Adrenal gland (tissue), 5 donors: ENCODE data around the gene SULT2B1.

Experiments
- POLR2A ChIP-seq, 2 donors: fragments of 450-650 bp; IDR thresholded peaks; one replicate each; pipeline ENCODE4 v1.6.1; 2017; ENCODE audit warnings: antibody characterized with exemption in 2 of 2, mild to moderate bottlenecking in 2 of 2, moderate library complexity in 1 of 2
- TF ChIP-seq, protein P1 (sequence below), 6 experiments: fragments of 450-650 bp in 4 of 6; fragments of 200-600 bp in 2 of 6; sonication (generic) in 1 of 6; IDR thresholded peaks; 1 replicate in 5 of 6; 2 replicates in 1 of 6; pipeline versions ENCODE4 v1.5.1 to v1.8.0; 2016 to 2021; ENCODE audit warnings: antibody characterized with exemption in 6 of 6, mild to moderate bottlenecking in 2 of 6, moderate library complexity in 1 of 6
- donor health status: DM: no; HTN: no; CAD: no.

DNA sequence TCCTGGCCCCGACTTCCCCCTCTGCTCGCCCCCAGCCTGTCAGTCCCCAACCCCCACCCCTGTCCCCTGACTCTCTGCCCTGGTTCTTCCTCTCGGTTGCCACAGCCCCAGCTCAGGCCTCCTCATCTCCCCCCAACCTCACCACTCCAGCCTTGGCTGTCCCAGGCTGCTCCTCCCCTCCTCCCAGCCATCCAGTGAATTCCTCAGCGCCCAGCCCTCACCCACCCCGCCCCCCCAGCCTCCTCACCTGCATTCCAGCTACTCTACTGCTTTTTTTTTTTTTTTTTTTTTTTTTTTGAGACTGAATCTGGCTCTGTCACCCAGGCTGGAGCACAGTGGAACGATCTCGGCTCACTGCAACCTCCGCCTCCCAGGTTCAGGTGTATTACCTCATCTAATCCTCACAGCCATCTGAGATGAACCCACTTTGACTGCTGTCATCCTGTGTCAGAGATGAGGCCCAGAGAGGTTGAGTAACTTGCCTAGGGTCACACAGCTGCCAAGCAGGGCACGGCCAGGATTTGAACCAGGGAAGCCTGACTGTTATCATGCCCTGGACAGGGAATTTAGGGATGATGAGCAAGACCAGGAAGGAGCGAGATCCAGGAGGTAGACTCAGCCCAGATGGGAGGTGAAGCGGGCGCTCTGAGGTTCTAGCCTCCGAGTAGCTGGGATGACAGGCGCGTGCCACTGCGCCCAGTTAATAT lies 2.6 kb downstream of the SULT2B1 start:
- no peak for TF ChIP-seq POLR2A (IDR thresholded peaks at IDR 0.05)
- TF ChIP-seq, protein P1, sequence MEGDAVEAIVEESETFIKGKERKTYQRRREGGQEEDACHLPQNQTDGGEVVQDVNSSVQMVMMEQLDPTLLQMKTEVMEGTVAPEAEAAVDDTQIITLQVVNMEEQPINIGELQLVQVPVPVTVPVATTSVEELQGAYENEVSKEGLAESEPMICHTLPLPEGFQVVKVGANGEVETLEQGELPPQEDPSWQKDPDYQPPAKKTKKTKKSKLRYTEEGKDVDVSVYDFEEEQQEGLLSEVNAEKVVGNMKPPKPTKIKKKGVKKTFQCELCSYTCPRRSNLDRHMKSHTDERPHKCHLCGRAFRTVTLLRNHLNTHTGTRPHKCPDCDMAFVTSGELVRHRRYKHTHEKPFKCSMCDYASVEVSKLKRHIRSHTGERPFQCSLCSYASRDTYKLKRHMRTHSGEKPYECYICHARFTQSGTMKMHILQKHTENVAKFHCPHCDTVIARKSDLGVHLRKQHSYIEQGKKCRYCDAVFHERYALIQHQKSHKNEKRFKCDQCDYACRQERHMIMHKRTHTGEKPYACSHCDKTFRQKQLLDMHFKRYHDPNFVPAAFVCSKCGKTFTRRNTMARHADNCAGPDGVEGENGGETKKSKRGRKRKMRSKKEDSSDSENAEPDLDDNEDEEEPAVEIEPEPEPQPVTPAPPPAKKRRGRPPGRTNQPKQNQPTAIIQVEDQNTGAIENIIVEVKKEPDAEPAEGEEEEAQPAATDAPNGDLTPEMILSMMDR (IDR thresholded peaks at IDR 0.05) = no peak
